Measurements from ENCODE around the gene CR1. TPM values are rescaled to one million over a fixed set of nuclear protein-coding genes. Genes with fewer than 3 reads are reported as not detected.
"Not testable (repeated sequence)": the region's sequence is repeated elsewhere in the genome, so short reads cannot be mapped to it uniquely, and the experiment has no call there.

CR1 gene
- total RNA-seq, 4 donors from 2014 or later, result 0.49 to 1.6 (median 0.67) TPM

GRCh38 chr1:207519505-207520399 is 23.8 kb downstream of the CR1 start:
- H3K4me3 ChIP-seq (ENCODE audit: low read depth, poor library complexity, severe bottlenecking), result no peak overlapping the region
- DNase-seq (ENCODE audit: low spot score in 2 of 2), result no peak
- WGBS, 2 donors, result 70% methylated on average over 23 of the region's 23 CpGs
- no peak for TF ChIP-seq CTCF (IDR thresholded peaks at IDR 0.05)
- no peak for TF ChIP-seq POLR2A (IDR thresholded peaks at IDR 0.05)
- intact Hi-C loops (cut with DNase I; ENCODE audit: low total_unique reads), result no loop called here

DNA sequence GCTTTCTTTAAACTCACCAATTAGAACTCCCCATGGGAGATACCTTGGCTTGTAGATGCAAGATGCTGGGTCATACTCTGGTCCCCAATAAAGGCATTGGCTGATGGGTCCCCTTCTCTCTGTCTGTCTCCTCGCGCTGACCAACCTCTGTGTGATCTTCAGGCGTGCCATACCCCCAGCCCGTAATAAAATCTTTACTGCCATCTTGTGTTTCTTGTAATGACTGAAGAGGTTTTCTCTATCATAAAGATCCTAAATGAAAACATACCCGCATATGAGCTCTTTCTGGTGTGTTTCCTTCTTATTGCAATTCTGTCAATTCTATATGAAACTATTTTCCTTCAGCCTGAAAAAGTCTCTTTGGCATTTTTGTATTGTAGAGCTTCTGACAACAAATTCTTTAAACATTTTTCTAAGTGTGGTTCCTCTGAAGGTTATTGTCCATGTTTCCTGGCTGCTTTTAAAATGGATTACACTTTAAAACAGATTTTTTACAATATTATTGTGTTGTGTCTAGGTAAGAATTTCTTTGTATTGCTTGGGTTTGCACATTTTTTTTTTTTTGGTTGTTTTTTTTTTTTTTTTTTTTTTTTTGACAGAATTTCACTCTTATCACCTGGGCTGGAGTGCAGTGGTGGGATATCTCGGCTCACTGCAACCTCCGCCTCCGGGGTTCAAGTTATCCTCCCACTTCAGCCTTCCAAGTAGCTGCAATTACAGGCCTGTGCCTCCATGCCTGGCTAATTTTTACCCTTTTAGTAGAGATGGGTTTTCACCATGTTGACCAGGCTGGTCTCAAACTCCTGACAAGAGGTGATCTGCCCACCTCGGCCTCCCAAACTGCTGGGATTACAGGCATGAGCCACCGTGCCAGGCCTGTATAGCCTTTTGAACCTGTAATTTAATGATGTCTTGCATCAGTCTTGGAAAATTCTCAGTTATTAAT is 24.7 kb downstream of the CR1 start:
- 79 to 86% methylated on average over 10 of the region's 10 CpGs for WGBS, 2 donors
- H3K4me3 ChIP-seq (ENCODE audit: low read depth, poor library complexity, severe bottlenecking); DNase-seq (ENCODE audit: low spot score in 2 of 2); intact Hi-C loops (cut with DNase I; ENCODE audit: low total_unique reads): not testable (repeated sequence)

DNA sequence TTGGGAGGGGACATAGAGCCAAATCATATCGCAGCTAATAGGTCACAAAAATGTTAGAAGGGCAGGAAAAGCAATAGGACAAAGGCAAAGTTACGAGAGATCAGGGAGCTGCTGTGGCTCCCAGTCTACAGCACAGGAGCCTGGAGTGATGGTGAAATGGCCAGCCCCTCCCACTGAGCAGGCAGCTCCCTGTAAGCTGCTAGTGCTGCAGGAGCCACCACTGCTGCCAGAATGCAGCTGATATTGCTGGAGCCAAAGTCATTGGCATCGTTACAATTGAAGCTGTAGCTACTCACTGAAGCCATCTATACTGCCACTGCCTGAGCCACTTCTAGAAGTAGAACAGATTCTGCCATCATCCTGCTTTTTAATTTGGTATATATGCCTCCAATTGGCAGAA is 29.3 kb downstream of the CR1 start:
- intact Hi-C loops (cut with DNase I; ENCODE audit: low total_unique reads); H3K4me3 ChIP-seq (ENCODE audit: low read depth, poor library complexity, severe bottlenecking); DNase-seq (ENCODE audit: low spot score in 2 of 2): not testable (repeated sequence)
- 64% methylated on average over 2 of the region's 3 CpGs for WGBS, 2 donors

DNA sequence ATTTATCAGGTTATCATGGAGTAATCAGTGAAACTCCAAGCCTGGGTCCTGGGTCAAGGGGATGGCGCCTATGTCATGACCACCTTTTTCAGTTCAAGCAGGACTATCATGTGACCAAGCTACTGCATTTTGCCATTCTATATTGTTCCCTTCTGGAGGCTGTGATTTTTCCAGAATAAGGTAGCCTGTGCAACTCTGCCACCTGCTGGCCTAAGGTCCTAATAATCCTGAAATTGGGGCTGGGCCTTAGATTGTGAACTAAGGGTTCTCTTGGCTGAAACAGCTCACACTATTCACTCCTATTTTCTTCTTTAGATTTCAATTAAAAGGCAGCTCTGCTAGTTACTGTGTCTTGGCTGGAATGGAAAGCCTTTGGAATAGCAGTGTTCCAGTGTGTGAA is 32.4 kb downstream of the CR1 start:
- WGBS, 2 donors, result no CpG with 5 or more reads among the region's 1 CpG
- intact Hi-C loops (cut with DNase I; ENCODE audit: low total_unique reads); DNase-seq (ENCODE audit: low spot score in 2 of 2): not testable (repeated sequence)

GRCh38 chr1:207536263-207536662 is 40.3 kb downstream of the CR1 start:
- H3K4me3 ChIP-seq (ENCODE audit: low read depth, poor library complexity, severe bottlenecking); DNase-seq (ENCODE audit: low spot score in 2 of 2); intact Hi-C loops (cut with DNase I; ENCODE audit: low total_unique reads): not testable (repeated sequence)
- no CpG with 5 or more reads among the region's 5 CpGs for WGBS, 2 donors

More for the DNA sequence above, 32.4 kb downstream of the CR1 start:
- not testable (repeated sequence) for H3K4me3 ChIP-seq (ENCODE audit: low read depth, poor library complexity, severe bottlenecking)

- H3K4me3 ChIP-seq (ENCODE audit: low read depth, poor library complexity, severe bottlenecking); intact Hi-C loops (cut with DNase I; ENCODE audit: low total_unique reads); DNase-seq (ENCODE audit: low spot score in 2 of 2): not testable (repeated sequence)
- WGBS, 2 donors, result no CpG with 5 or more reads among the region's 5 CpGs
These were observed 50.9 kb downstream of the CR1 start for GRCh38 chr1:207546677-207547357.

GRCh38 chr1:207554823-207555222 is 58.9 kb downstream of the CR1 start:
- DNase-seq (ENCODE audit: low spot score in 2 of 2); H3K4me3 ChIP-seq (ENCODE audit: low read depth, poor library complexity, severe bottlenecking); intact Hi-C loops (cut with DNase I; ENCODE audit: low total_unique reads): not testable (repeated sequence)
- WGBS, 2 donors, result no CpG with 5 or more reads among the region's 5 CpGs

DNA sequence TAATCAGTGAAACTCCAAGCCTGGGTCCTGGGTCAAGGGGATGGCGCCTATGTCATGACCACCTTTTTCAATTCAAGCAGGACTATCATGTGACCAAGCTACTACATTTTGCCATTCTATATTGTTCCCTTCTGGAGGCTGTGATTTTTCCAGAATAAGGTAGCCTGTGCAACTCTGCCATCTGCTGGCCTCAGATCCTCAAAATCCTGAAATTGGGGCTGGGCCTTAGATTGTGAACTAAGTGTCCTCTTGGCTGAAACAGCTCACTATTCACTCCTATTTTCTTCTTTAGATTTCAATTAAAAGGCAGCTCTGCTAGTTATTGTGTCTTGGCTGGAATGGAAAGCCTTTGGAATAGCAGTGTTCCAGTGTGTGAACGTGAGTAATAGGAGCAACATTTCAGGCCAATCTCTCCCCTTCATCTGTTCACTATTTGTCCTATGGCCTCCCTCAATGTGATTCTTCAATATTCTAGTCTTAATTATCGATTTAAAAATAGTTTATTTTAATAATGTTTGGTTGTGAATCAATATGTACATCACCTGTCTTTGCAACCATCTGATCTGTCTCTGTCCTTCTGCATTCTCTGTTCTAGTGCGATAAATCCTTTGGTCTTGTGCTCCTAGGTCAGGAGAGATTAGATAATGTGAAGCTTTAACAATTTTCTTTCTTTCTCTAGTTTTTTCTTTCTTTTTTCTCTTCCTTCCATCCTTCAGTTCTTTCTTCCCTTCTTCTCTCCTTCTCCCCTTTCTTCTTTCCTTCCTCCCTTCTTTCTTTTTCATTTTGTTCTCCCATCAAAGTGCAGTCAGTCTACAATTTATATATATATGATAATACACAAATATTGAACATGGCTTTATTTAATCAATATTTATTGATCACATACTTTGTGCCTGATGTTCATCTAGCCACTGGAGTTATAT is 69.8 kb downstream of the CR1 start:
- intact Hi-C loops (cut with DNase I; ENCODE audit: low total_unique reads), result no loop called here
- H3K4me3 ChIP-seq (ENCODE audit: low read depth, poor library complexity, severe bottlenecking), result no peak overlapping the region
- no peak for TF ChIP-seq CTCF (IDR thresholded peaks at IDR 0.05)
- no peak for TF ChIP-seq POLR2A (IDR thresholded peaks at IDR 0.05)
- no peak for DNase-seq (ENCODE audit: low spot score in 2 of 2)
- WGBS, 2 donors, result 61 to 78% methylated on average over 4 of the region's 4 CpGs

DNA sequence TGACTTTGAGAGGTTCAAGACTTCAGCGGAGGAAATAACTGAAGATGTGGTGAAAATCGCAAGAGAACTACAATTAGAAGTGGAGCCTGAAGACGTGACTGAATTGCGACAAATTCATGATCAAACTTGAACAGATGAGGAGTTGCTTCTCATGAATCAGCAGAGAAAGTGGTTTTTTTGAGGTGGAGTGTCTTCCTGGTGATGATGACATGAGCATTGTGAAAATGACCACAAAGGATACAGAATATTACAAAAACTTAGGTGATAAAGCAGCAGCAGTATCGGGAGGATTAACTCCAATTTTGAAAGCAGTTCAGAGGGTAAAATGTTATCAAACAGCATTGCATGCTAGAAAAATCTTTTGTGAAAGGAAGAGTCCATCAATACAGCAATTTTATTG is 76.0 kb downstream of the CR1 start:
- intact Hi-C loops (cut with DNase I; ENCODE audit: low total_unique reads); H3K4me3 ChIP-seq (ENCODE audit: low read depth, poor library complexity, severe bottlenecking); DNase-seq (ENCODE audit: low spot score in 2 of 2): not testable (repeated sequence)
- WGBS, 2 donors, result no CpG with 5 or more reads among the region's 5 CpGs

DNA sequence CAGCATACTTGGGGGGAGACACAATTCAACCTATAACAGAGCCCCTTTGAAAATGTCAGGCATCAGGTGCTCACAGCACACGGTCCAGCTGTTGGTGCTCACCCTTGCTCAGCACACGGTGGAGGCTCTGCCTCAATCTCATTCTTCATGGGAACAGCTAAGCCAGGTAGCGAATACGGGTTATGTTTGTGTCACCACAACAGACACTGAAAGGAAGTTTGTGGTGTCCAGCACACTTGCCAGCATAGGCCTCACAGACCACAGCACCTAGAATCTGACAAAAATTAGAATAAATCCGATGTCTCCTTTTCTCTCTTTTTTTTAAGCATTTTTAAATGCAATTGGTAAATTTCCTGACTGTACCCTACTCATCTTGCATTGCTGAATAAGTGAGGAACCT is 77.1 kb downstream of the CR1 start:
- intact Hi-C loops (cut with DNase I; ENCODE audit: low total_unique reads); DNase-seq (ENCODE audit: low spot score in 2 of 2): not testable (repeated sequence)
- WGBS, 2 donors, result 77 to 84% methylated on average over 5 of the region's 5 CpGs

GRCh38 chr1:207575381-207575780 is 79.4 kb downstream of the CR1 start:
- WGBS, 2 donors, result 84 to 92% methylated on average over 4 of the region's 4 CpGs
- intact Hi-C loops (cut with DNase I; ENCODE audit: low total_unique reads); DNase-seq (ENCODE audit: low spot score in 2 of 2); H3K4me3 ChIP-seq (ENCODE audit: low read depth, poor library complexity, severe bottlenecking): not testable (repeated sequence)

More for the DNA sequence above, 77.1 kb downstream of the CR1 start:
- not testable (repeated sequence) for H3K4me3 ChIP-seq (ENCODE audit: low read depth, poor library complexity, severe bottlenecking)
